HG03060 (cell line): ENCODE measurements around the gene POU2F2.
A peak's percentile ranks its signal among the peaks of the same experiment; 100 is the strongest.

ENCODE experiments used
- ATAC-seq: cut with Tn5 transposase; IDR thresholded peaks from one replicate; pipeline ENCODE4 v1.9.1; 2021; ENCODE audit warnings: low read depth, moderate number of reproducible peaks; ENCODE audit not compliant: unreplicated experiment

The POU2F2 gene

GRCh38 chr19:42086188-42086736 is 46.0 kb downstream of the POU2F2 start:
- ATAC-seq: no peak

- ATAC-seq: no peak
These were observed 48.7 kb downstream of the POU2F2 start for GRCh38 chr19:42083537-42083936.

GRCh38 chr19:42081584-42082203 is 50.6 kb downstream of the POU2F2 start:
- no peak for ATAC-seq

GRCh38 chr19:42080764-42081375 is 51.4 kb downstream of the POU2F2 start:
- ATAC-seq: no peak

GRCh38 chr19:42079886-42080763 is 52.1 kb downstream of the POU2F2 start:
- ATAC-seq: no peak

GRCh38 chr19:42079276-42079669 is 53.0 kb downstream of the POU2F2 start:
- ATAC-seq: no peak

GRCh38 chr19:42078538-42079275 is 53.5 kb downstream of the POU2F2 start:
- no peak for ATAC-seq

- ATAC-seq: no peak
These were observed 54.2 kb downstream of the POU2F2 start for GRCh38 chr19:42078058-42078457.

GRCh38 chr19:42076380-42076944 is 55.8 kb downstream of the POU2F2 start:
- ATAC-seq: no peak

GRCh38 chr19:42075616-42076379 is 56.4 kb downstream of the POU2F2 start, which contains the start of gene ZNF574:
ZNF574 (plus strand) TSS chr19:42076166; CDS start chr19:42078607, 2,441 bp downstream.
- peak; percentile 93 for ATAC-seq

- ATAC-seq: no peak
These were observed 57.0 kb downstream of the POU2F2 start for GRCh38 chr19:42075364-42075615.

- ATAC-seq: no peak
These were observed 57.5 kb downstream of the POU2F2 start for GRCh38 chr19:42074513-42075363.

- no peak for ATAC-seq
These were observed 61.0 kb downstream of the POU2F2 start for GRCh38 chr19:42071247-42071646.

- no peak for ATAC-seq
These were observed 62.5 kb downstream of the POU2F2 start, which contains the start of gene GRIK5 for GRCh38 chr19:42069619-42070351. GRIK5 (minus strand) TSS chr19:42070206; CDS start chr19:42065770, 4,436 bp downstream.

- ATAC-seq: no peak
These were observed 63.3 kb downstream of the POU2F2 start for GRCh38 chr19:42068756-42069571.

GRCh38 chr19:42068361-42068755 is 63.9 kb downstream of the POU2F2 start:
- no peak for ATAC-seq

GRCh38 chr19:42067315-42067888 is 64.8 kb downstream of the POU2F2 start:
- ATAC-seq: no peak
